ENCODE results near the gene SOHLH2. TPM values are rescaled to one million over a fixed set of nuclear protein-coding genes. Genes with fewer than 3 reads are reported as not detected.

SOHLH2 gene
- total RNA-seq, 1 donor from 2014 or later = not detected

DNA sequence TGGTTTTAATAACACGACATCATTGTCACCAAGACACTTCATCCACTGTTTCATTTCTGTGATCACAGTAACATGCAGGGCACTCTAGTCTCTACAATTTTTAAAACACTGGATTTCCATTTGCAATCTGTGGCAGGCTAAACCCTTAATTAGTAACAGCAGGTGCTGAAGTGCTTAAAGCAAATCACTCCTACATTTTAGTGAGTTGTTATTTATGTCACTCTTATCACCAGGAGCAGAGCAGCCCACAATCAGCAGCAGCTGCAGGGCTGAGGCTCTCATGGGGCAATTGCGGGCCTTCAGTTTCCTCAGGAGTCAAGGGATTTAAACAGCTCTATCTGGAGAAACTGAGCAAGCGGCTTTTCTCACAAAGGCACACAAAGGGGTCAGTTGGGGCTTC, 1.6 kb downstream of the SOHLH2 start:
- Mint-ChIP-seq H3K27me3 (ENCODE audit: unreplicated experiment) (no peaks in the 10 kb centered on the region), H3K36me3 (ENCODE audit: low read depth, unreplicated experiment) (no peaks in the 10 kb centered on the region), H3K9me3 (ENCODE audit: unreplicated experiment) (no peaks in the 10 kb centered on the region), H3K27ac (ENCODE audit: unreplicated experiment) (no peak overlapping the region), H3K4me1 (ENCODE audit: unreplicated experiment) (no peaks in the 10 kb centered on the region), H3K4me3 (ENCODE audit: unreplicated experiment) (no peak overlapping the region)
- no peak for DNase-seq (ENCODE audit: low spot score)
- TF ChIP-seq CTCF (IDR thresholded peaks at IDR 0.05; ENCODE audit: unreplicated experiment) = no peak

DNA sequence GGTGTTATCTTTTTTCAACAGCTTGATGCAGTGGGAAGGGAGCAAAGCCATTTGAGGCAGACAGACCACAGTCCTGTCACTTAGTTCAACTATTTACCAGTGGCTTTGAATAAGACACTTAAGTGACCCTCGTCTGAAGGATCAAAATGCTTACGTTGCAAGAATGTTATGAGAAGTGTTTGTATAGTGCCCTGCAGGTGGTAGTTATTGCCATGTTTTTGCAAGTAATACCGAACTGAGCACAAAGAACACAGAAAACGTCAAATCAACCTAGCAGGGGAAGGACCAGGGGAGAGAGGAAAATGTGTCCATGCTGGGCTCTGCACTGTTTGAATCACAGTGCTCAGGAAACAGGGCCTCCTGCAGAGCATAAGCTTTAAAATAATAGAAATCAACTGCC, 2.8 kb downstream of the SOHLH2 start:
- no peaks in the 10 kb centered on the region for H3K9me3 Mint-ChIP-seq (ENCODE audit: unreplicated experiment)
- no peak overlapping the region for H3K27ac Mint-ChIP-seq (ENCODE audit: unreplicated experiment)
- H3K4me3 Mint-ChIP-seq (ENCODE audit: unreplicated experiment) = no peak overlapping the region
- no peak for DNase-seq (ENCODE audit: low spot score)
- H3K27me3 Mint-ChIP-seq (ENCODE audit: unreplicated experiment) = no peaks in the 10 kb centered on the region
- no peaks in the 10 kb centered on the region for H3K36me3 Mint-ChIP-seq (ENCODE audit: low read depth, unreplicated experiment)
- no peak for TF ChIP-seq CTCF (IDR thresholded peaks at IDR 0.05; ENCODE audit: unreplicated experiment)
- H3K4me1 Mint-ChIP-seq (ENCODE audit: unreplicated experiment) = no peaks in the 10 kb centered on the region

DNA sequence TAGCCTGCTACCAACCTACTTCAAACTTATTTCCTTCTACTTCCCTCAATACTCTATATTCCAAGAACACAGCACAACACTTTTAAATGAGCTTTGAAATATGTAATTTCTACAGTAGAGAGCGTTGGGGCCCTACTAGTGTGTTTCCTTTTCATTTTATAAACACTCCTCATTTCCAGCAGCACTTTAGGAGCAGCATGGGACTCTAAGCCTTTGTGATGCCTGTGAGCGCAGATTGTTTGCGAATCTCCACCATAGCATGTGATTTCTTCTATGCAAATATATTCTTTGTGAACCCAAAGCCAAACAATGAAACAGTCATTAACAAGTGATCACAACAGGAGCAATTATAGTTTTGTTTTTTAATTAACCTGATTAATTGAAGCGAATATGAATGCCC, 3.6 kb downstream of the SOHLH2 start:
- Mint-ChIP-seq H3K9me3 (ENCODE audit: unreplicated experiment) (no peaks in the 10 kb centered on the region), H3K36me3 (ENCODE audit: low read depth, unreplicated experiment) (no peaks in the 10 kb centered on the region), H3K4me3 (ENCODE audit: unreplicated experiment) (no peak overlapping the region), H3K27me3 (ENCODE audit: unreplicated experiment) (no peaks in the 10 kb centered on the region), H3K27ac (ENCODE audit: unreplicated experiment) (no peak overlapping the region), H3K4me1 (ENCODE audit: unreplicated experiment) (no peaks in the 10 kb centered on the region)
- TF ChIP-seq CTCF (IDR thresholded peaks at IDR 0.05; ENCODE audit: unreplicated experiment) = no peak
- DNase-seq (ENCODE audit: low spot score) = no peak

GRCh38 chr13:36207672-36208071, 6.7 kb downstream of the SOHLH2 start:
- no peaks in the 10 kb centered on the region for H3K9me3 Mint-ChIP-seq (ENCODE audit: unreplicated experiment)
- H3K4me1 Mint-ChIP-seq (ENCODE audit: unreplicated experiment) = no peaks in the 10 kb centered on the region
- no peaks in the 10 kb centered on the region for H3K36me3 Mint-ChIP-seq (ENCODE audit: low read depth, unreplicated experiment)
- no peak for TF ChIP-seq CTCF (IDR thresholded peaks at IDR 0.05; ENCODE audit: unreplicated experiment)
- no peak for DNase-seq (ENCODE audit: low spot score)
- no peak overlapping the region for H3K4me3 Mint-ChIP-seq (ENCODE audit: unreplicated experiment)
- no peak overlapping the region for H3K27ac Mint-ChIP-seq (ENCODE audit: unreplicated experiment)
- H3K27me3 Mint-ChIP-seq (ENCODE audit: unreplicated experiment) = no peaks in the 10 kb centered on the region

DNA sequence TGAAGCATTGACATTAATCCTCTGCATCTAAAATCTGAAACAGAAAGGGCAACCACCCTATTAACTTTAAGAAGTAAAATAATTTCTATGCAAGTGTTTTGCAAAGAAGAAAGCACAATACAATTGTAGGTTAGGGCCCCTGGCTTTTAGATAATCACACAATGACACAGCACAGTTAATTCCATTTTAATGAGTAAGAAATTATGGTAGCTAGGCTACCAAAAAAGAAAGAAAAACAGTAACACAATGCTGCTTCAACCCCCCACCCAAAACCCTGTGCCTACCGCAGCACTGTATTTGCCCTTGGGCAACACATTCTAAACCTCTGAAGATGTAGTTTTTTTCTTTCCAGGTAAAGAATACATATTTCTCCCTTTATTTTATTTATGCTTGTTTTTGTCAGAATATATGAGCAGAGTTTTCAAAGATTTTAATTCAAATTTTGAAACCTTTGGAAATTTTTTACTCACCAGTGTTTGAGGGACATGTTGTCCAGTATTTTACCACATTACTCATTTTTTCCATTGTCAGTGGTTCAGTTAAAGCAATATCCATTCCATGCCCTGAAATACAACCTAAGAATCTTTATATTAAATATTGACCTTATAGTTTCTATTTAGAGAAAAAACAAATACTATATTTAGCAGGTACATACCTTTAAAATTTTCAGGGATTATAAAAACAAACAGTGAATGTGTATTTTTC, 21.1 kb downstream of the SOHLH2 start:
- no peaks in the 10 kb centered on the region for H3K27me3 Mint-ChIP-seq (ENCODE audit: unreplicated experiment)
- H3K4me3 Mint-ChIP-seq (ENCODE audit: unreplicated experiment) = no peak overlapping the region
- no peak for DNase-seq (ENCODE audit: low spot score)
- H3K4me1 Mint-ChIP-seq (ENCODE audit: unreplicated experiment) = no peaks in the 10 kb centered on the region
- no peaks in the 10 kb centered on the region for H3K36me3 Mint-ChIP-seq (ENCODE audit: low read depth, unreplicated experiment)
- TF ChIP-seq CTCF (IDR thresholded peaks at IDR 0.05; ENCODE audit: unreplicated experiment) = no peak
- H3K27ac Mint-ChIP-seq (ENCODE audit: unreplicated experiment) = no peak overlapping the region
- no peaks in the 10 kb centered on the region for H3K9me3 Mint-ChIP-seq (ENCODE audit: unreplicated experiment)

Data from endothelial cell (in vitro differentiated cells).